ENCODE results near the gene PCDHGC5. TPM values are rescaled to one million over a fixed set of nuclear protein-coding genes. Genes with fewer than 3 reads are reported as not detected.

The PCDHGC5 gene
- total and polyA plus RNA-seq, 2 experiments from 2014 or later: 0.16 to 1.5 TPM

DNA sequence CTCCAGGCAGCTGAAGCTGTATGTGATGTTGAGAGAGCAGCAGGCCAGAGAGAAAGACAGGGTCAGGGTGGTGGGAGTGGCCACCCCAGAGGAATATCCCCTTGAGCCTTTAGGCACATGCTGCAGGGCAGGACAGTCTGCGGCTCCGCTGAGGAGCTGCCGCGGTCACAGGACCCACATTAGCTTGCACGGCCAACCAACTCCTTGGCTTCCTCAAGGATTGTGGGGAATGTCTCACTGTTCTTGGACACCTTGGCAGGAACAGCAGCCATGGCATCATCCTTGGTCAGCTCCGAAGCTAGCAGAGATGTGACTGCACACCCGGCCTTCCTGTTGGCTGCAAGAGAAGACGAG is 27.8 kb downstream of the PCDHGC5 start:
- Mint-ChIP-seq H3K9me3 (no peaks in the 10 kb centered on the region; the same call in 2 of the 3 replicates), H3K27me3 (ENCODE audit: insufficient read depth, low read depth, poor library complexity) (peaks cover 21% of the 10 kb centered on the region), H3K36me3 (ENCODE audit: low read depth) (peaks cover 56% of the 10 kb centered on the region), H3K4me3 (no peak overlapping the region), H3K4me1 (peaks cover 26% of the 10 kb centered on the region), H3K27ac (0 out of 2 replicates have a peak overlapping the region, but pooled peaks have one; percentile 64)
- Histone ChIP-seq H3K4me1 (ENCODE audit: insufficient read depth) (peaks cover 9% of the 10 kb centered on the region), H2AFZ (no peak overlapping the region), H4K20me1 (replicated peaks; ENCODE audit: insufficient read depth) (peaks cover 4% of the 10 kb centered on the region), H3K4me3 (no peak overlapping the region), H3K79me2 (replicated peaks; ENCODE audit: insufficient read depth) (no peaks in the 10 kb centered on the region), H3K36me3 (ENCODE audit: insufficient read depth) (peaks cover 16% of the 10 kb centered on the region), H3K4me2 (no peak overlapping the region), H3K9me2 (ENCODE audit: insufficient read depth) (no peaks in the 10 kb centered on the region), H3F3A (replicated peaks; ENCODE audit: low read depth) (0 out of 2 replicates have a peak, but pooled peaks cover 4% of the 10 kb centered on the region), H3K27me3 (ENCODE audit: insufficient read depth) (0 out of 2 replicates have a peak, but pooled peaks cover 4% of the 10 kb centered on the region), H3K27ac (ENCODE audit: low read depth) (no peak overlapping the region)
- DNase-seq (ENCODE audit: low spot score) (no peak), ATAC-seq (no peak)
- TF ChIP-seq, protein P1, sequence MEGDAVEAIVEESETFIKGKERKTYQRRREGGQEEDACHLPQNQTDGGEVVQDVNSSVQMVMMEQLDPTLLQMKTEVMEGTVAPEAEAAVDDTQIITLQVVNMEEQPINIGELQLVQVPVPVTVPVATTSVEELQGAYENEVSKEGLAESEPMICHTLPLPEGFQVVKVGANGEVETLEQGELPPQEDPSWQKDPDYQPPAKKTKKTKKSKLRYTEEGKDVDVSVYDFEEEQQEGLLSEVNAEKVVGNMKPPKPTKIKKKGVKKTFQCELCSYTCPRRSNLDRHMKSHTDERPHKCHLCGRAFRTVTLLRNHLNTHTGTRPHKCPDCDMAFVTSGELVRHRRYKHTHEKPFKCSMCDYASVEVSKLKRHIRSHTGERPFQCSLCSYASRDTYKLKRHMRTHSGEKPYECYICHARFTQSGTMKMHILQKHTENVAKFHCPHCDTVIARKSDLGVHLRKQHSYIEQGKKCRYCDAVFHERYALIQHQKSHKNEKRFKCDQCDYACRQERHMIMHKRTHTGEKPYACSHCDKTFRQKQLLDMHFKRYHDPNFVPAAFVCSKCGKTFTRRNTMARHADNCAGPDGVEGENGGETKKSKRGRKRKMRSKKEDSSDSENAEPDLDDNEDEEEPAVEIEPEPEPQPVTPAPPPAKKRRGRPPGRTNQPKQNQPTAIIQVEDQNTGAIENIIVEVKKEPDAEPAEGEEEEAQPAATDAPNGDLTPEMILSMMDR (conservative IDR thresholded peaks at IDR 0.05; ENCODE audit: low read depth in 2 of 2): no peak
- no peak for TF ChIP-seq ZNF114 (CRISPR knock-in tag; IDR thresholded peaks at IDR 0.05)
- no peak for TF ChIP-seq STAT1 (IDR thresholded peaks at IDR 0.05; ENCODE audit: unreplicated experiment)
- no peak for TF ChIP-seq CREB1 (CRISPR knock-in tag; IDR thresholded peaks at IDR 0.05; ENCODE audit: low read depth)
- TF ChIP-seq, protein P2, sequence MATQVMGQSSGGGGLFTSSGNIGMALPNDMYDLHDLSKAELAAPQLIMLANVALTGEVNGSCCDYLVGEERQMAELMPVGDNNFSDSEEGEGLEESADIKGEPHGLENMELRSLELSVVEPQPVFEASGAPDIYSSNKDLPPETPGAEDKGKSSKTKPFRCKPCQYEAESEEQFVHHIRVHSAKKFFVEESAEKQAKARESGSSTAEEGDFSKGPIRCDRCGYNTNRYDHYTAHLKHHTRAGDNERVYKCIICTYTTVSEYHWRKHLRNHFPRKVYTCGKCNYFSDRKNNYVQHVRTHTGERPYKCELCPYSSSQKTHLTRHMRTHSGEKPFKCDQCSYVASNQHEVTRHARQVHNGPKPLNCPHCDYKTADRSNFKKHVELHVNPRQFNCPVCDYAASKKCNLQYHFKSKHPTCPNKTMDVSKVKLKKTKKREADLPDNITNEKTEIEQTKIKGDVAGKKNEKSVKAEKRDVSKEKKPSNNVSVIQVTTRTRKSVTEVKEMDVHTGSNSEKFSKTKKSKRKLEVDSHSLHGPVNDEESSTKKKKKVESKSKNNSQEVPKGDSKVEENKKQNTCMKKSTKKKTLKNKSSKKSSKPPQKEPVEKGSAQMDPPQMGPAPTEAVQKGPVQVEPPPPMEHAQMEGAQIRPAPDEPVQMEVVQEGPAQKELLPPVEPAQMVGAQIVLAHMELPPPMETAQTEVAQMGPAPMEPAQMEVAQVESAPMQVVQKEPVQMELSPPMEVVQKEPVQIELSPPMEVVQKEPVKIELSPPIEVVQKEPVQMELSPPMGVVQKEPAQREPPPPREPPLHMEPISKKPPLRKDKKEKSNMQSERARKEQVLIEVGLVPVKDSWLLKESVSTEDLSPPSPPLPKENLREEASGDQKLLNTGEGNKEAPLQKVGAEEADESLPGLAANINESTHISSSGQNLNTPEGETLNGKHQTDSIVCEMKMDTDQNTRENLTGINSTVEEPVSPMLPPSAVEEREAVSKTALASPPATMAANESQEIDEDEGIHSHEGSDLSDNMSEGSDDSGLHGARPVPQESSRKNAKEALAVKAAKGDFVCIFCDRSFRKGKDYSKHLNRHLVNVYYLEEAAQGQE (IDR thresholded peaks at IDR 0.05; ENCODE audit: unreplicated experiment): no peak
- no peak for TF ChIP-seq ZNF331 (CRISPR knock-in tag; IDR thresholded peaks at IDR 0.05; ENCODE audit: low read depth)
- TF ChIP-seq, protein P3, sequence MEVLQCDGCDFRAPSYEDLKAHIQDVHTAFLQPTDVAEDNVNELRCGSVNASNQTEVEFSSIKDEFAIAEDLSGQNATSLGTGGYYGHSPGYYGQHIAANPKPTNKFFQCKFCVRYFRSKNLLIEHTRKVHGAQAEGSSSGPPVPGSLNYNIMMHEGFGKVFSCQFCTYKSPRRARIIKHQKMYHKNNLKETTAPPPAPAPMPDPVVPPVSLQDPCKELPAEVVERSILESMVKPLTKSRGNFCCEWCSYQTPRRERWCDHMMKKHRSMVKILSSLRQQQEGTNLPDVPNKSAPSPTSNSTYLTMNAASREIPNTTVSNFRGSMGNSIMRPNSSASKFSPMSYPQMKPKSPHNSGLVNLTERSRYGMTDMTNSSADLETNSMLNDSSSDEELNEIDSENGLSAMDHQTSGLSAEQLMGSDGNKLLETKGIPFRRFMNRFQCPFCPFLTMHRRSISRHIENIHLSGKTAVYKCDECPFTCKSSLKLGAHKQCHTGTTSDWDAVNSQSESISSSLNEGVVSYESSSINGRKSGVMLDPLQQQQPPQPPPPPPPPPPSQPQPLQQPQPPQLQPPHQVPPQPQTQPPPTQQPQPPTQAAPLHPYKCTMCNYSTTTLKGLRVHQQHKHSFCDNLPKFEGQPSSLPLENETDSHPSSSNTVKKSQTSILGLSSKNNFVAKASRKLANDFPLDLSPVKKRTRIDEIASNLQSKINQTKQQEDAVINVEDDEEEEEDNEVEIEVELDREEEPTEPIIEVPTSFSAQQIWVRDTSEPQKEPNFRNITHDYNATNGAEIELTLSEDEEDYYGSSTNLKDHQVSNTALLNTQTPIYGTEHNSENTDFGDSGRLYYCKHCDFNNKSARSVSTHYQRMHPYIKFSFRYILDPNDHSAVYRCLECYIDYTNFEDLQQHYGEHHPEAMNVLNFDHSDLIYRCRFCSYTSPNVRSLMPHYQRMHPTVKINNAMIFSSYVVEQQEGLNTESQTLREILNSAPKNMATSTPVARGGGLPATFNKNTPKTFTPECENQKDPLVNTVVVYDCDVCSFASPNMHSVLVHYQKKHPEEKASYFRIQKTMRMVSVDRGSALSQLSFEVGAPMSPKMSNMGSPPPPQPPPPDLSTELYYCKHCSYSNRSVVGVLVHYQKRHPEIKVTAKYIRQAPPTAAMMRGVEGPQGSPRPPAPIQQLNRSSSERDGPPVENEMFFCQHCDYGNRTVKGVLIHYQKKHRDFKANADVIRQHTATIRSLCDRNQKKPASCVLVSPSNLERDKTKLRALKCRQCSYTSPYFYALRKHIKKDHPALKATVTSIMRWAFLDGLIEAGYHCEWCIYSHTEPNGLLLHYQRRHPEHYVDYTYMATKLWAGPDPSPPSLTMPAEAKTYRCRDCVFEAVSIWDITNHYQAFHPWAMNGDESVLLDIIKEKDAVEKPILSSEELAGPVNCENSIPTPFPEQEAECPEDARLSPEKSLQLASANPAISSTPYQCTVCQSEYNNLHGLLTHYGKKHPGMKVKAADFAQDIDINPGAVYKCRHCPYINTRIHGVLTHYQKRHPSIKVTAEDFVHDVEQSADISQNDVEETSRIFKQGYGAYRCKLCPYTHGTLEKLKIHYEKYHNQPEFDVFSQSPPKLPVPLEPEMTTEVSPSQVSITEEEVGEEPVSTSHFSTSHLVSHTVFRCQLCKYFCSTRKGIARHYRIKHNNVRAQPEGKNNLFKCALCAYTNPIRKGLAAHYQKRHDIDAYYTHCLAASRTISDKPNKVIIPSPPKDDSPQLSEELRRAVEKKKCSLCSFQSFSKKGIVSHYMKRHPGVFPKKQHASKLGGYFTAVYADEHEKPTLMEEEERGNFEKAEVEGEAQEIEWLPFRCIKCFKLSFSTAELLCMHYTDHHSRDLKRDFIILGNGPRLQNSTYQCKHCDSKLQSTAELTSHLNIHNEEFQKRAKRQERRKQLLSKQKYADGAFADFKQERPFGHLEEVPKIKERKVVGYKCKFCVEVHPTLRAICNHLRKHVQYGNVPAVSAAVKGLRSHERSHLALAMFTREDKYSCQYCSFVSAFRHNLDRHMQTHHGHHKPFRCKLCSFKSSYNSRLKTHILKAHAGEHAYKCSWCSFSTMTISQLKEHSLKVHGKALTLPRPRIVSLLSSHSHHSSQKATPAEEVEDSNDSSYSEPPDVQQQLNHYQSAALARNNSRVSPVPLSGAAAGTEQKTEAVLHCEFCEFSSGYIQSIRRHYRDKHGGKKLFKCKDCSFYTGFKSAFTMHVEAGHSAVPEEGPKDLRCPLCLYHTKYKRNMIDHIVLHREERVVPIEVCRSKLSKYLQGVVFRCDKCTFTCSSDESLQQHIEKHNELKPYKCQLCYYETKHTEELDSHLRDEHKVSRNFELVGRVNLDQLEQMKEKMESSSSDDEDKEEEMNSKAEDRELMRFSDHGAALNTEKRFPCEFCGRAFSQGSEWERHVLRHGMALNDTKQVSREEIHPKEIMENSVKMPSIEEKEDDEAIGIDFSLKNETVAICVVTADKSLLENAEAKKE (CRISPR knock-in tag; IDR thresholded peaks at IDR 0.05): no peak
- no peak for TF ChIP-seq POLR2AphosphoS5 (IDR thresholded peaks at IDR 0.05; ENCODE audit: low read depth)
- no peak for TF ChIP-seq JUNB (IDR thresholded peaks at IDR 0.05; ENCODE audit: unreplicated experiment)
- no peak for TF ChIP-seq EZH2phosphoT487 (IDR thresholded peaks at IDR 0.05; ENCODE audit: unreplicated experiment)
